ENCODE data around the gene TMCC3.
"Not testable (repeated sequence)": the region's sequence is repeated elsewhere in the genome, so short reads cannot be mapped to it uniquely, and the experiment has no call there.

TMCC3 gene

GRCh38 chr12:94603434-94604365, 46.7 kb downstream of the TMCC3 start:
- no peak for DNase-seq (ENCODE audit: low read depth, low spot score)

- no peak for DNase-seq (ENCODE audit: low read depth, low spot score)
Measured at GRCh38 chr12:94602024-94602423, 48.3 kb downstream of the TMCC3 start.

GRCh38 chr12:94601307-94601706, 49.0 kb downstream of the TMCC3 start:
- DNase-seq (ENCODE audit: low read depth, low spot score), result not testable (repeated sequence)

GRCh38 chr12:94599189-94599588, 51.2 kb downstream of the TMCC3 start:
- DNase-seq (ENCODE audit: low read depth, low spot score), result no peak

GRCh38 chr12:94597268-94597667, 53.1 kb downstream of the TMCC3 start:
- no peak for DNase-seq (ENCODE audit: low read depth, low spot score)

- DNase-seq (ENCODE audit: low read depth, low spot score), result no peak
Measured at GRCh38 chr12:94596596-94596995, 53.8 kb downstream of the TMCC3 start.

GRCh38 chr12:94595152-94595551, 55.2 kb downstream of the TMCC3 start:
- no peak for DNase-seq (ENCODE audit: low read depth, low spot score)

- DNase-seq (ENCODE audit: low read depth, low spot score), result no peak
Measured at GRCh38 chr12:94594443-94594825, 55.9 kb downstream of the TMCC3 start.

GRCh38 chr12:94593822-94594442, 56.4 kb downstream of the TMCC3 start:
- no peak for DNase-seq (ENCODE audit: low read depth, low spot score)

- DNase-seq (ENCODE audit: low read depth, low spot score), result not testable (repeated sequence)
Measured at GRCh38 chr12:94592723-94593122, 57.6 kb downstream of the TMCC3 start.

GRCh38 chr12:94592080-94592479, 58.3 kb downstream of the TMCC3 start:
- no peak for DNase-seq (ENCODE audit: low read depth, low spot score)

GRCh38 chr12:94590428-94590827, 59.9 kb downstream of the TMCC3 start:
- no peak for DNase-seq (ENCODE audit: low read depth, low spot score)

GRCh38 chr12:94589591-94590001, 60.8 kb downstream of the TMCC3 start:
- no peak for DNase-seq (ENCODE audit: low read depth, low spot score)

GRCh38 chr12:94588346-94588745, 62.0 kb downstream of the TMCC3 start:
- DNase-seq (ENCODE audit: low read depth, low spot score), result no peak

GRCh38 chr12:94587266-94588241, 62.8 kb downstream of the TMCC3 start:
- no peak for DNase-seq (ENCODE audit: low read depth, low spot score)

- DNase-seq (ENCODE audit: low read depth, low spot score), result no peak
Measured at GRCh38 chr12:94586589-94587259, 63.6 kb downstream of the TMCC3 start.

GRCh38 chr12:94585626-94586025, 64.7 kb downstream of the TMCC3 start:
- DNase-seq (ENCODE audit: low read depth, low spot score), result no peak

GRCh38 chr12:94584377-94584776, 66.0 kb downstream of the TMCC3 start:
- no peak for DNase-seq (ENCODE audit: low read depth, low spot score)

GRCh38 chr12:94582591-94582990, 67.8 kb downstream of the TMCC3 start:
- no peak for DNase-seq (ENCODE audit: low read depth, low spot score)

- no peak for DNase-seq (ENCODE audit: low read depth, low spot score)
Measured at GRCh38 chr12:94575645-94576403, 74.5 kb downstream of the TMCC3 start.

All from smooth muscle cell of the brain vasculature (primary cell).